UCSD-AML1 (cell line): Measurements from ENCODE around the gene UBAP2.

Source experiments
- DNase-seq: peaks from one replicate; lab custom pipeline; 2025; ENCODE audit not compliant: unreplicated experiment; lab: John Stamatoyannopoulos, UW

Gene UBAP2

DNA sequence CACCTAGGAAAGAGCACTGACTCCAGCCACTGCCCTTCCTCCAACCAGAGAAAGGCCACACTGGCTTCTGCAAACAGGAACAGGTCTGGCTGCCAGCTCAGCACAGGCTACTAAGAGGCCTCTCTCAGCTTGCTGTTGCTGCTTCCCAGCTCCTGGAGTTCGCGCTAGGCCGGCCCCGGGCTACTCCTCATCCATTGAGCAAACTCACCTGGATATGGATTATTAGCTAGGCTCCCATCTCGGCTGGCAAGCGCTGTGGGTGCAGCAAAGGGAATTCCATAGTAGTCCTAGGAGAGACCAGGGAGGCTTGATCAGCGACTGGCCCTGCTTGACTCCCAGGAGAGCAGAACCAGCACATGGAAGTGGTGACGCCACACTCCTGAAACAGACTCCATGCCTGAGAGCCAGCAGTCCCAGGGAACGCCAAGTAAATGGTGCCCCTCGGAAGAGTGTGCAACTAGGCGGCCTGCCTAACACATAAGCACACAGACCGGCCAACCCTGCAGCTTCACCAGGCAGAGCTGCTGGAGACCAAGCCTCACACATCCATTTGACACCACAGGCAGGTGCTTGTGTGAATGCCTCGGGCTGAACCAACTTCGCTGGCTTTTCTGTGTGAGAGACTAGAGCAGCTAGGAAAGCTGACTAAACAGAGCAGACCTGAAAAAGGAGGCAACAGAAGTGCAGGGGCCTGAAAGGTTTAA, 124.5 kb downstream of the UBAP2 start:
- DNase-seq = no peak

DNA sequence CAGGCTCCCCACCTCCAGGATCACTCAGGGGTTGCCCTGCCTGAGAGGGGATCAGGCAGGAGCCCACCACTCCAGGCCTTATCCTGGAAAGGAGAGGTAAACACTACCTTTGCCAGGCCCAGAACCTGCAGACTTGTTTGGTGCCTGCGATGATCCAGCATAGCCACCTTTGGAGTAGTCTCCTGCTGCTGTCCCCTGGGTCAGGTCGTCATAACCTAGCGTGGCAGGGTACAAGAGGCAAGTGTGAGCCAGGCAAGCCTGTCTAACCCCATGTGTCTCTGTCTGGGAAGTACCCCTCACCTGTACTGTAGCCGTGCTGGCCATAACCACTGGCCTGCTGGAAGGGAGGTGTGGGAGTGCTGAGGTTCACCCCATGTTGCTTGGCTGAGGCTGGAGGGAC, 125.6 kb downstream of the UBAP2 start:
- DNase-seq = no peak

DNA sequence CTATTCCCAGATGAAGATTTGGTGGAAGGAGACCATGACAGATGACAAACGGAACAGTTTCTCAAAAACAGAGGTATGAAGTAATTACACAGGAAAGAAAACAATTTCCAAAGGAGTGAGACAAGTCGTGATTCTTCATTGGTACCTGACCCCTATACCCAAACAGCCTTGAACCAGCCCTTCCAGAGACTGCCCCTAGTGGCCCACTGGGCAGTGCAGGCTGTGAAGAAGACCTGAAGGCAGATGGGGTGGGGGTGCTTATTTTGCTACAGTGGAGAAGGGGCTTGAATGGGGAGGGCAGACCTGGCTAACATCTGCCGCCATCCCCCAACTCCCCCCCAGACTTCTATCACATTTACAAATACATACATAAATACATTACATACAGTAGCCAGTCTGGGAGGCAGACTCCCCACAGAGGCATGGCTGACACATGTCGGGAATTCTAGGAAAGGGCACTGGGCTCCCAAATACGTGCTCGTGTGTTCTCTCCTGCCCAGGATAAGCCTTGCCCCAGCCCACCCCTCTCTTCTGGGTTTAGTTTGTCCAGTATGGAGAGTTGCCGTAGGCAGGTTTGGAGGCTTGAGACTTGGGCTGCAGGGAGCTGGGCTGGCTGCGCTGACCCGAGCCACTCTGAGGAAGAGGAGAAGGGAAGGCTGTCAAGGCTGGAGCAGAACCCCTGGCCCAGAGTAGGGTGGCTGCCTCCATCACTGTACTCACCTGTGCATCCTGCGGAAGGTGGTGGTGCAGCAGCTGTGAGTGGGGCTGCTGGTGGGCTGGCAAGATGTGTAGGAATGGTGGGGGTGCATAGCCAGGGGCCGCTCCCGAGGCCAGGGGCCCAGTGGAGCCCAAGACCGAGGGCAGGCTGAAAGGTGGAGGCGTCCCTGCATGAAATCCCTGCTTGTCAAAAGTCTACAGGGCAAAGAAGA, 126.5 kb downstream of the UBAP2 start:
- DNase-seq = no peak

DNA sequence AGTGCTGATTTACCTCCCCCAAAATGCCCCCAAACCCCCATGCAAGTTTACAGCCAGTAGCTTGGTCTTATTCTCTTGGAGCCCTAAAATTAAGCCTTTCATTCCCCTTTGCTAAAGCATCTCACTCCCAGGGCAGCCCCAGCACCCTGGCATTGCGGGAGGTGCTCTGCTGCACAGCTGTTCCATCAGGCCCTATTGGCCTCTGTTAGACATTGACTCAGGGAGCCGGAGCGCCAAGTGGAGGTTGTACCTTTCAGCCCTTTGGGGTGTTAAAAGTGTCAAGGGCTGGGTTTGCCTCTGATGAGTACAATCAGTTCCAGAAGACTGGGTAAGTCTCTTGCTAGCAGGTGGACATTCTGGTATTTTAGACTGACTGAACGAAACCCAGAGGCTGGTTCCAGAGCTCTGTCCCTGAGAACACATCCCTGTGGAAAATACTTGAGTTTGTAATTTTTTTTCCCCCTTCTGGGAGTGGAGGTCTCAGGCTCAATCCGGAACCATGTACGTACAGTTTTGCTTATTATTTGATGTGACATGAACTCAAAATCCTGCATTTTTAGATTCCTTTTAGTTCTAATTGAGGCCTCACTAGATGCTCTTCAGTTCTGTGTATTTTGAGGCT, 129.3 kb downstream of the UBAP2 start:
- DNase-seq = no peak

DNA sequence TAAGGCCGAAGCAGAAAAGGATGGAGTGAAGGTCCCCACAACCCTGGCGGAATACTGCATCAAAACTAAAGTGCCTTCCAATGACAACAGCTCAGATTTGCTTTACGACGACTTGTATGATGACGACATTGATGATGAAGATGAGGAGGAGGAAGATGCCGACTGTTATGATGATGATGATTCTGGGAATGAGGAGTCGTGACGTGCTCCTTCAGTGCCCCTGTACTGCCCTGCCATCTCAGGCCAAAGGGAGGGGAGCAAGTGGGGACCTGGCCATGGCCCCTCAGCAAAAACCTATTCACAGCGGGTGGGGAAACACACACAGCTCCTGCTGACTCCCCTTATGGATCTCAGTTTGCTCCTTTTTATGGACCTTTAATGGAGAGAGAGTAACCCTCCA, 131.7 kb downstream of the UBAP2 start:
- no peak for DNase-seq

DNA sequence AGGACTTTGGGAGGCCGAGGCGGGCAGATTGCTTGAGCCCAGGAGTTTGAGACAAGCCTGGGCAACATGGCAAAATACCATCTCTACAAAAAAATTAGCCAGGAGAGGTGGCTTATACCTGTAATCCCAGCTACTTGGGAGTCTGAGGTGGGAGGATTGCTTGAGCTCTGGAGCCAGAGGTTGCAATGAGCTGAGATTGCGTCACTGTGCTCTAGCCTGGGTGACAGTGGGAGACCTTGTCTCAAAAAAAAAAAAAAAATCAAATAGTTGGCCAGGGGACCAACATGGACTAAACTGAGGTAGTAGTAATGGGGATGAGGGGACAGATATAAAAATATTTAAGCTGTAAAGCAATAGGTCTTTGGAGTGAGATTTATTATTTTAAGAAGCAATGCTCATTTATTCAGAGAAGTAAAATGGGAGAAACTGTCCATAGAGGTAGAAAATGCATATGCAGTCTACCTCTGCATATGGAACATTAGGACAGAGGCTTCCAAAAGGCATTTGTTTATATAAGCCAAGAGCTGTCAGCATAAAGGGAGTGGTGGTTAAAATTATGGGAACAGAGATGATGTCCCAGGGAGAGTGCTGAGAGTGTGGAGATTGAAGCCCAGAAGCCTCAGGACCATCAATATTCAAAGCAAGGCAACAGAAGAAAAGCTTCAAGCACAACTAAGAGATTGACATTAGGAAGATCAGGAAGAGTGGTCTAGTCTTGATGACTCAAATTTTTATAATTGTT, 133.6 kb downstream of the UBAP2 start:
- no peak for DNase-seq

DNA sequence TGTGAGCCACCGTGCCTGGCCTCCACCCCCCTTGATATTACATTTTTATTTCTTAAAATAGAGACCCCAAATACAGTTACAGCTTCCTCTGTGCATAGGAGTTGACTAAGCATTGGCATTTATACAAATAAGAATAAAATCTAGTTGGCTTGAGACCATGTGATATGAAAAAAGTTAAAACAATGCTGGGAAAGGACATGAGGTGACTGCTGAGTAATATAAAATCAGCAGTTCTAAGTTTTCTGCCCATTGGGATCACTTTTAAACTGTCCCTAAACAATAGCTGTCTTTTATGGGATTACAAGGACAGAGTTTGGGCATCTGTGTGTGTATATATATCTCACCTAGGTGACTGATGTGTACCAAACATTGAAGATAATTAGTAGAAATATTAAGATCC, 135.1 kb downstream of the UBAP2 start:
- no peak for DNase-seq

DNA sequence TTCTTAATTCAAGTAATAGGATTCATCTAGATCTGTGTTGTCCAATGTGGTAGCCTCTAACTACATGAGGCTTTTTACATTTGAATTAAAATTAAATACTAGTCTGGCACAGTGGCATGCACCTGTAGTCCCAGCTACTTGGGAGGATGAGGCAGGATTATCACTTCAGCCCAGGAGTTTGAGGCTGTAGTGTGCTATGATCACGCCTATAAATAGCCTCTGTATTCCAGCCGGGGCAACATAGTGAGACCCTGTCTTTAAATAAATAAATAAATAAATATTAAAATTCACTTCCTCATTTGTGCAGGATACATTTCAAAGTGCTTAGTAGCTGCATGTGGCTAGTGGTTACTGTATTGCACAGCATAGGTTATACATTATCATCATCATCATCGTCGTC, 139.9 kb downstream of the UBAP2 start:
- no peak for DNase-seq

DNA sequence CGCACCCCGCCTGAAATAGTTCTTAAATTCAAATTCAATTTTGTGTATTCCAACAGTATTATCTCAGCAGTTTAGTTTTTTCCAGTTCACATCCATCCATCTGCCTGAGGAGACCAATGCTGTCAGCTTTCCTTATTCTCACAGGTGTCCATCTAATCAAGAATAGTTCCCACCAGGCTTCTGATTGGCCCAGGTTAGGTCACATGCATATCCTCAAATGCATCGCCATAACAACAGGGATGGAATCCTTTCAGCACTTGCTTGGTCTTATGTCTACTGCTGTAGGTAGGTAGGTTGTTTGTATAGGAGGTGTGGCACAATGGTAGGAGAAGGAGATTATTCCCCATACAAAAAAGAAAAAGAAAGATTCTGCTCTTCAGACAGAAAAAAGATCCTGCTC, 140.6 kb downstream of the UBAP2 start:
- no peak for DNase-seq

DNA sequence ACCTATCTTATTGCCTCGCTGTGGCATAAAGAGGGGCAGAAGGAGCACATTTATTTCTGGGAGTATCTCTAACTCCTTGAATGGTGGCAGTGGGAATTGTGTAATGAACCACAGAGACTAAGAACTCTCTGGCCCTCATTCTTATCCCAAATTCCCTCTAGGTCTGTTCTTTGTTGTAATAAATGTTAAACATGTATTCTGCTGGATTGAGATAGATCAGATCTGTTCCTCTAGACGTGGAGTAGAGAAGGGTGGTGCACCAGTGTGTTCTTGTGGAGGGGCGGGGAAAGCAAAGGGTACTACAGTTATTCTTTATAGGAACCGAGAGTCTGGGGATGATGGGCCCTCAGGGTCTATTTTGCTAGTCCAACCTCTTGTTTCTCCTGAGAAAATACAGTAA, 141.3 kb downstream of the UBAP2 start:
- no peak for DNase-seq

DNA sequence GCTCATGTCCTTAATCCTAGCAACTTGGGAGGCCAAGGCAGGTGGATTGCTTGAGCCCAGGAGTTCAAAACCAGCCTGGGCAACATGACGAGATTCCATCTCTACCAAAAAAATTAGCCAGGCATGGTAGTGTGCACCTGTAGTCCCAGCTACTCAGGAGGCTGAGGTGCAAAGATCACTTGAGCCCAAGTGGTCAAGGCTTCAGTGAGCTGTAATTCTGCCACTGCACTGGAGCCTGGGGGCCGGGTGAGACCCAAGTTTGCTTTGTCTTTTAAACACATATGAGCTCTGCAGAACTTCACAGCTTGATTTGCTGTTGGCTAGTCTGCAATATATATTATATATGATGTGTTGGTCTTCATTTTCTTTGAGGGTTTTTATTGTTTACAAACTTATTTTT, 141.9 kb downstream of the UBAP2 start:
- no peak for DNase-seq

DNA sequence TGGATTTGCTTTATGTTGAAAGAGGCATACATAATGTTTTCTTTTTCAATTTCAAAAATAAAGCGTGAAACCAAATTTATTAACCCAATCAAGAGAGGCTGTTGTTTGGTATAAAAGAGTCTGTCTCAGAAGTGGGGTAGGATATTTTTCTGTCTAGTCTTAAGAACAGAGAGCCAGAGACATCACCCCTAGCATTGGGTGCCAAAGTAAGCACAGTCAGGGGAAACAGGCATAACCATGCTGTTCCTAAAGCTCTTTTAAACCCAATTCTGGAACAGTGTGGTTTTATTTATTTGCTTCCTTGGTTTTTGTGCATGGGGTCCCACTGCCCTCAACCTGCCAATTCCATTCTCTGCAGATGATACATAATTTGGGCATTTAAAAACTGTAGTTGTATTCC, 143.6 kb downstream of the UBAP2 start:
- no peak for DNase-seq

DNA sequence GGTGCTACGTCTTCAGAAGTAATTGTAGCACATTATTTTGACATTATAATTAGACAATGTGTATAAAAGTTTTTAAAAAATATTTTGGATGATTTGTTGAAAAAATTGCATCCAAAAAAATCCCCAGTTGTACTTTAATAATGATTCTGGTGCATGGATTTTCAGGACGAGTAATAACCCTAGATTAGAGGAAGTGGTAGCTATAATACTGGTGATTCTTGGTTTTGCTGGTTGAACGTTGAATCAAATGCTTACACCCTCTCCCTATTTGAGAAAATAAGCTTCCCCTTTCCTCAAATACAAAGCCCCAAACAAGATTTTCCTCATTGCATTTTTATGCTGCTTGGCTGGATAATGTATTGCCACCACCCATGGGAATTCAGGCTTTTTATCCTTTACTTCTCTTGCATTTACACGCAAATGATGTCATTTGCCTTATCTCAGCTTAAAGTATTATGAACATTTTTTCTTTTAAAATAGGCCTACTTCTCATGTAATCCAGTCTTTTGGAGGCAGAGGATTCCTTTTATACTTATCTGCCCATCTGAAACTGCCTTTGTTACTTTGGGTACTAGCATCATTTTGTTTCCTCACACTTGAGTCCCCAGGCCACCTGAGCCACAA, 145.4 kb downstream of the UBAP2 start:
- no peak for DNase-seq

DNA sequence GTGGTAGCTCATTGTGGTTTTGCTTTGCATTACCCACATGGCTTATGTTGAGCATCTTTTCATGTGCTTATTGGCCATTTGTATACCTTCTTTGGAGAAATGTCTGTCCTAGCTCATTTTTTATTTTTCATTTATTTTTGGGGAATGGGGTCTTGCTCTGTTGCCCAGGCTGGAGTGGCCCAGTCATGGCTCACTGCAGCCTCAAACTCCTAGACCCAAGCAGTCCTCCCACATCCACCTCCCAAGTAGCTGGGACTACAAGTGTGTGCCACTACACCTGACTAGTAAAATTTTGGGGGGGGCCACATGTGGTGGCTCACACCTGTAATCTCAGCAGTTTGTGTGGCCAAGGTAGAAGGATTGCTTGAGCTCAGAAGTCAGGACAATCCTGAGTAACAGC, 154.4 kb downstream of the UBAP2 start:
- DNase-seq = no peak

DNA sequence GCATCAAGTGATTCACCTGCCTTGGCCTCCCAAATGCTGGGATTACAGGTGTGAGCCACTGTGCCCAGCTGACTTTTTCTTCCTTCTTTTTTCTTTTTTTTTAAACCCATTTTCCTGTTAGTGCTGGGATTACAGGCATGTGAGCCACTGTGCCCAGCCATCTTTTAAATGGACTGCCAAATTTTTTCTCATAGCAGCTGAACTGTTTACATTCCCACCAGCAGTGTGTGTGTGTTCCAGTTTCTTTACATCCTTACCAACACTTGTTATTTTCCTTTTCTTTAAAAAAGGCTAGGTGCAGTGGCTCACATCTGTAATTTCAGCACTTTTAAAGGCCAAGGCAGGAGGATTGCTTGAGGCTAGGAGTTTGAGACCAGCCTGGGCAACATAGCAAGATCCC, 154.8 kb downstream of the UBAP2 start:
- no peak for DNase-seq

DNA sequence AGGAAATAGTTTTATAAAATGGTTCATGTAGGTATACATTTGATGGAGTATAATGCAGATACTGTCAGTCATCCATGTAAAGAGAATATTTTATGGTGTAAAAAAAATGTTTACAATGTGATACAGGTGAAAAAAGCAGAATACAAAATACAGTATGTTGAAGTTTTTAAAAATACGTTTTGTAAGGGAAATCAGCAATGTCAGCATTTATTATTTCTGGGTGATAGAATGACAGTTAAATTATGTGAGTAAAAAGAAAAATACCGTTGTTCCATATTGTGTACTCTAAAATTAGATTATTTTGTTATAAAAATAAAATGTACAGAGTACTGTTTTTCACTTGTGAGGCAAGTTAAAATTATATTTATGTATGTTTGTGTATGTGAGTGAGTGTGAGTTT, 162.7 kb downstream of the UBAP2 start:
- DNase-seq = no peak

DNA sequence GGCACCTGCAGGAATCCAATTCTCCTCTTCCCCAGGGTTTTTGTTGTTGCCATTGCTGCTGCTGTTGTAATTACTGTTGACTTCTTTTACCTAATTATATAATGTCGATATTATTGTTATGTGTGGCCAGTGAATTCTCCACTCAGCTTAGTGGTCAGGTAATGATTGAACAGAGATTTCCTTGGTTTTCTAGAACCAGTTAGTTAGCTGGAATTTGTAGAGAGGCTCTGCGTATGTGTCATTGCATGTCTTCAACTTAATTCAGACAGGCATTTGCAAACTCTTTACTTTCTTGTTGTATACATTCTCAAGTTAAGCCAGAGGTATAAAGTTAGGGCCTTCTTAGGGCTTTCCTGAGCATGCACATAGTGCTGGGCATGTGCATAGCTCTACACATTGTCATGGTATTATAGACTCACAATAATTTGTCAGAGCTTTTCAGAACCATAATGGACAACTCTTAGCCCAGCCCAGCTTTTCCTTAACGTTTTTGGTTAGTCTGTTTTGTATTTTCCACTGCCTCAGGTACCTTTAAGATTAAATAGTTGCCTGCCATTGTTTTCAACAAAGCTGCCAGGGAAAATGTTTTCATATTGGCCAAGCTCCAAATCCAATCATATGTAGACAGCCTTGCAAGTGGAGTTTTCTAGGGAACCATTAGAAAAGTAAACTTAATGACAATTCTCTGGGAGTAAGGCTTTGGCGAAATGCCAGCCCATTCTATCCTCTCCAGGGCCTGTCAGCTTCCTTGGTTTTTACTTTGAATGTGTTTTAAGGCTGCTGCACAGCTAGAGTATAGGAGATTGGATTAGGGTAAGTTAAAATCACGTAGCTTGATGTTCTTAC, 163.6 kb downstream of the UBAP2 start:
- no peak for DNase-seq

DNA sequence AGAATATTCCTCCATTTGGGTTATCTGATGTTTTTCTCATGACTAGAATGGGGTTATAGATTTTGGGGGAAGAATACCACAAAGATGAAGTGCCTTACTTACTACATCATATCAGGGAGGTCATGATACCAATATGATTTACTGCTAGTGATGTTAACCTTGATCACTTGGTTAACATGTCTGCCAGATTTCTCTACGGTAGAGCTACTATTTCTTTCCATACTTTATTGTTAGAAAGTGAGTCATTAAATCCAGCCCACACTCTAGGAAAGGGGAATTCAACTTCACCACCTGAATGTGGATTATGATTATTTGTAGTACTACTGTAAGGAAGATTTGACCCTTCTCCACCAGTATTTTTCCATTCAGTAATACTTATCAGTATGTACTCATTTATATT, 167.1 kb downstream of the UBAP2 start:
- no peak for DNase-seq

DNA sequence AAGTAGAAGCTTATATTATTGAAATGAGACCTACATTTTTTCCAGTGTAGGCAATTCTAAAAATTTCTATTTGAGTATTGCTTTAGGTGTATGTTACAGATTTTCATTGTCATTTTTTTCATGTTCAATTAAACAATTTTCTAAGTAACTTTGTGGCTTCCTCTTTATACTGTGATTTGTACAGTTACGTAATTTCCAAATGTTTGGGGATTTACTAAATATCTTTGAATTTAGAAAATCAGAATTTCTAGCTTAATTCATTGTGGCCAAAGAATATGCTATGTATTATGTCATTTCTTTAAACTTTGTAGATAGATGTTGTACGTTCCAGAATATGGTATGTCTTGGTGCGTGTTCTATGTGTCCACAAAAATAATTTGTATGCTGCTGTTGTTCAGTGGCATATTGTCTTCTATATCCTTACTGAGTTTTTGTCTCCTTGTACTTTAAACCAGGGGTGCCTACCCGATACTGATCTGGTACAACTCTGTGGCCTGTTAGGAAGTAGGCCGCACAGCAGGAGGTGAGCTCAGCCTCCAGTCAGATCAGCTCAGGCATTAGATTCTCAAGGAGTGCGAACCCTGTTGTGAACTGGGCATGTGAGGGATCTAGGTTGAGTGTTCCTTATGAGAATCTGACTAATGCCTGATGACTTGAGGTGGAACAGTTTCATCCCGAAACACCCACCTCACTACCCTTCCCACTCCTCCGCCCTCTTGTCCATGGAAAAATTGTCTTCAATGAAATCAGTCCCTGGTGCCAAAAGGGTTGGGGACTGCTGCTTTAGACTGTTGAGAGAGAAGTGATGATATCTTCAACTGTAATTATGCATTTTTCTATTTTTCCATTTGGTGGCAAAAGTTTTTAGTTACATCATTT, 168.2 kb downstream of the UBAP2 start:
- DNase-seq = no peak
